HEK293 (cell line): ENCODE results near the gene ARHGAP1.

Experiments used
- CTCF ChIA-PET: fragments of 350-600 bp; formaldehyde crosslinking; extraction: SDS; loops from one replicate; lab custom pipeline; 2021; ENCODE audit warnings: antibody characterized with exemption; lab: Yijun Ruan, JAX
- POLR2A ChIA-PET: fragments of 300-600 bp; formaldehyde crosslinking; extraction: SDS; loops from one replicate; lab custom pipeline; 2020; ENCODE audit warnings: antibody characterized with exemption, inconsistent platforms; lab: Yijun Ruan, JAX
- H3K27ac ChIP-seq: fragments of 200-500 bp; sonication (Bioruptor generic); 2 replicates; pipeline ENCODE4 v1.5.1; 2014; ENCODE audit warnings: low read depth, low read length, control low read depth, inconsistent platforms; ENCODE audit errors: extremely low read depth
- H3K36me3 ChIP-seq, 2 experiments: fragments of 200-500 bp in 1 of 2; sonication (Bioruptor generic) in 1 of 2; 1 replicate in 1 of 2; 2 replicates in 1 of 2; pipeline ENCODE4 v1.5.1; 2014 to 2017; ENCODE audit warnings: inconsistent platforms in 2 of 2, low read length in 2 of 2; ENCODE audit not compliant: control insufficient read depth in 2 of 2, insufficient read depth in 1 of 2
- H3K4me1 ChIP-seq: fragments of 200-500 bp; sonication (Bioruptor generic); 2 replicates; pipeline ENCODE4 v1.5.1; 2014; ENCODE audit warnings: mild to moderate bottlenecking, low read length, inconsistent platforms; ENCODE audit not compliant: control insufficient read depth, insufficient read depth
- H3K4me3 ChIP-seq: 2 replicates; pipeline ENCODE4 v1.5.1; 2011; ENCODE audit warnings: low read depth, mild to moderate bottlenecking, control low read depth, low read length, moderate library complexity
- H3K9me3 ChIP-seq: fragments of 200-500 bp; sonication (Bioruptor generic); 2 replicates; pipeline ENCODE4 v1.5.1; 2014; ENCODE audit warnings: low read depth, low read length, inconsistent platforms; ENCODE audit not compliant: control insufficient read depth, insufficient read depth
- EGR2 ChIP-seq: fragments of 450-650 bp; formaldehyde crosslinking; IDR thresholded peaks from 2 replicates; pipeline ENCODE4 v1.5.1; 2016; ENCODE audit warnings: low read depth, missing biosample characterization, missing genetic modification characterization
- MEIS1 ChIP-seq: sonication (generic); formaldehyde crosslinking; IDR thresholded peaks from 2 replicates; pipeline ENCODE4 v1.8.1; 2022; ENCODE audit warnings: missing genetic modification reagents, mild to moderate bottlenecking, borderline replicate concordance
- OSR2 ChIP-seq: fragments of 450-650 bp; formaldehyde crosslinking; IDR thresholded peaks from 2 replicates; pipeline ENCODE4 v1.5.1; 2016; ENCODE audit warnings: missing biosample characterization, missing genetic modification characterization
- PRDM1 ChIP-seq: fragments of 450-650 bp; formaldehyde crosslinking; IDR thresholded peaks from 2 replicates; pipeline ENCODE4; 2016; ENCODE audit warnings: missing biosample characterization, missing genetic modification characterization
- TRIM28 ChIP-seq: IDR thresholded peaks from 2 replicates; pipeline ENCODE4 v1.6.1; 2011; ENCODE audit warnings: low read length, control low read depth, borderline replicate concordance
- YY1 ChIP-seq: fragments of 450-650 bp; formaldehyde crosslinking; IDR thresholded peaks from 2 replicates; pipeline ENCODE4 v1.5.1; 2018; ENCODE audit warnings: missing biosample characterization, missing genetic modification characterization
- ZBTB21 ChIP-seq: fragments of 450-650 bp; formaldehyde crosslinking; IDR thresholded peaks from 2 replicates; pipeline ENCODE4 v1.5.1; 2017; ENCODE audit warnings: missing biosample characterization, missing genetic modification characterization
- ZNF184 ChIP-seq: fragments of 450-650 bp; IDR thresholded peaks from 2 replicates; pipeline ENCODE4 v1.5.1; 2018; ENCODE audit warnings: missing biosample characterization, mild to moderate bottlenecking, missing genetic modification characterization
- ZNF202 ChIP-seq: fragments of 450-650 bp; formaldehyde crosslinking; IDR thresholded peaks from 2 replicates; pipeline ENCODE4 v1.5.1; 2016; ENCODE audit warnings: missing biosample characterization, missing genetic modification characterization, borderline replicate concordance
- ZNF302 ChIP-seq: fragments of 450-650 bp; formaldehyde crosslinking; IDR thresholded peaks from 2 replicates; pipeline ENCODE4 v1.5.1; 2016; ENCODE audit warnings: missing biosample characterization, missing genetic modification characterization, low read depth
- ZNF324 ChIP-seq: fragments of 450-650 bp; formaldehyde crosslinking; IDR thresholded peaks from 2 replicates; pipeline ENCODE4 v1.5.1; 2016; ENCODE audit warnings: missing biosample characterization, missing genetic modification characterization
- ZNF433 ChIP-seq: fragments of 450-650 bp; formaldehyde crosslinking; IDR thresholded peaks from 2 replicates; pipeline ENCODE4 v1.5.1; 2016; ENCODE audit warnings: missing biosample characterization, missing genetic modification characterization, low read depth
- ZNF514 ChIP-seq: fragments of 450-650 bp; formaldehyde crosslinking; IDR thresholded peaks from 2 replicates; pipeline ENCODE4 v1.5.1; 2016; ENCODE audit warnings: missing biosample characterization, missing genetic modification characterization
- ZNF521 ChIP-seq: fragments of 450-650 bp; formaldehyde crosslinking; IDR thresholded peaks from 2 replicates; pipeline ENCODE4 v1.5.1; 2017; ENCODE audit warnings: missing biosample characterization, mild to moderate bottlenecking, missing genetic modification characterization
- ZNF549 ChIP-seq: fragments of 450-650 bp; IDR thresholded peaks from 2 replicates; pipeline ENCODE4 v1.5.1; 2018; ENCODE audit warnings: missing biosample characterization, missing genetic modification characterization, mild to moderate bottlenecking, inconsistent platforms, moderate library complexity
- ZNF560 ChIP-seq: fragments of 450-650 bp; formaldehyde crosslinking; IDR thresholded peaks from 2 replicates; pipeline ENCODE4 v1.5.1; 2017; ENCODE audit warnings: missing biosample characterization, missing genetic modification characterization, borderline replicate concordance
- ZNF600 ChIP-seq: fragments of 450-650 bp; formaldehyde crosslinking; IDR thresholded peaks from 2 replicates; pipeline ENCODE4 v1.5.1; 2016; ENCODE audit warnings: missing biosample characterization, missing genetic modification characterization
- ZNF621 ChIP-seq: fragments of 450-650 bp; formaldehyde crosslinking; IDR thresholded peaks from 2 replicates; pipeline ENCODE4 v1.5.1; 2017; ENCODE audit warnings: missing biosample characterization, missing genetic modification characterization
- ZNF670 ChIP-seq: fragments of 450-650 bp; formaldehyde crosslinking; IDR thresholded peaks from 2 replicates; pipeline ENCODE4 v1.5.1; 2016; ENCODE audit warnings: missing biosample characterization, missing genetic modification characterization, low read depth
- TF ChIP-seq, protein P1 (sequence below): fragments of 450-650 bp; formaldehyde crosslinking; IDR thresholded peaks from 2 replicates; pipeline ENCODE4 v1.5.1; 2016; ENCODE audit warnings: missing biosample characterization, missing genetic modification characterization
- TF ChIP-seq, protein P2 (sequence below): fragments of 450-650 bp; formaldehyde crosslinking; IDR thresholded peaks from 2 replicates; pipeline ENCODE4 v1.5.1; 2016; ENCODE audit warnings: missing biosample characterization, missing genetic modification characterization, borderline replicate concordance

The ARHGAP1 gene

GRCh38 chr11:46679241-46680163, 20.9 kb downstream of the ARHGAP1 start (continued):
- TF ChIP-seq ZNF560 (no peak), PRDM1 (tag by site-specific recombination) (no peak), ZNF670 (no peak), ZNF549 (tag by site-specific recombination) (no peak)

GRCh38 chr11:46678741-46679130, 21.7 kb downstream of the ARHGAP1 start:
- Histone ChIP-seq H3K9me3 (no peaks in the 10 kb centered on the region), H3K4me1 (no peaks in the 10 kb centered on the region), H3K36me3 (peaks cover 0 to 48% of the 10 kb centered on the region in 2 experiments; a peak in 1 of 3 replicates), H3K27ac (no peak overlapping the region), H3K4me3 (no peak overlapping the region)
- ChIA-PET POLR2A (interaction anchor here (0.8 kb wide), 1 partner anchor 21 kb away, joined by 3 read pairs; the partner anchor contains the start of gene ARHGAP1), CTCF (interaction anchor here (0.5 to 0.6 kb wide), 2 partner anchors 14 to 263 kb away, joined by 3 to 4 read pairs; no protein-coding TSS in a partner anchor)
- no peak for TF ChIP-seq MEIS1 (CRISPR knock-in tag)
- TF ChIP-seq TRIM28, result no peak
- no peak for TF ChIP-seq EGR2 (tag by site-specific recombination)
- no peak for TF ChIP-seq ZNF324 (tag by site-specific recombination)
- TF ChIP-seq ZNF521 (tag by site-specific recombination), result no peak
- TF ChIP-seq ZNF302 (tag by site-specific recombination), result no peak
- TF ChIP-seq, protein P1, sequence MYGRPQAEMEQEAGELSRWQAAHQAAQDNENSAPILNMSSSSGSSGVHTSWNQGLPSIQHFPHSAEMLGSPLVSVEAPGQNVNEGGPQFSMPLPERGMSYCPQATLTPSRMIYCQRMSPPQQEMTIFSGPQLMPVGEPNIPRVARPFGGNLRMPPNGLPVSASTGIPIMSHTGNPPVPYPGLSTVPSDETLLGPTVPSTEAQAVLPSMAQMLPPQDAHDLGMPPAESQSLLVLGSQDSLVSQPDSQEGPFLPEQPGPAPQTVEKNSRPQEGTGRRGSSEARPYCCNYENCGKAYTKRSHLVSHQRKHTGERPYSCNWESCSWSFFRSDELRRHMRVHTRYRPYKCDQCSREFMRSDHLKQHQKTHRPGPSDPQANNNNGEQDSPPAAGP (tag by site-specific recombination), result no peak
- TF ChIP-seq OSR2 (tag by site-specific recombination), result no peak
- no peak for TF ChIP-seq ZNF621 (tag by site-specific recombination)

GRCh38 chr11:46677991-46678740, 22.3 kb downstream of the ARHGAP1 start:
- H3K9me3 ChIP-seq, result no peaks in the 10 kb centered on the region
- H3K36me3 ChIP-seq, result peaks cover 0 to 54% of the 10 kb centered on the region in 2 experiments; a peak in 1 of 3 replicates
- no peaks in the 10 kb centered on the region for H3K4me1 ChIP-seq
- TF ChIP-seq ZNF600 (tag by site-specific recombination), result peak; percentile 80; the same call in 1 of the 2 replicates
- TF ChIP-seq ZBTB21, result no peak
- TF ChIP-seq ZNF184 (tag by site-specific recombination), result no peak
- TF ChIP-seq, all 188 proteins: peak for 1
- Histone ChIP-seq H3K27ac (no peak overlapping the region), H3K4me3 (no peak overlapping the region)
- POLR2A ChIA-PET, result interaction anchor here (0.8 kb wide), 1 partner anchor 22 kb away, joined by 3 read pairs; the partner anchor contains the start of gene ARHGAP1
- CTCF ChIA-PET, result interaction anchor here (0.5 to 0.6 kb wide), 2 partner anchors 14 to 262 kb away, joined by 3 to 4 read pairs; no protein-coding TSS in a partner anchor

DNA sequence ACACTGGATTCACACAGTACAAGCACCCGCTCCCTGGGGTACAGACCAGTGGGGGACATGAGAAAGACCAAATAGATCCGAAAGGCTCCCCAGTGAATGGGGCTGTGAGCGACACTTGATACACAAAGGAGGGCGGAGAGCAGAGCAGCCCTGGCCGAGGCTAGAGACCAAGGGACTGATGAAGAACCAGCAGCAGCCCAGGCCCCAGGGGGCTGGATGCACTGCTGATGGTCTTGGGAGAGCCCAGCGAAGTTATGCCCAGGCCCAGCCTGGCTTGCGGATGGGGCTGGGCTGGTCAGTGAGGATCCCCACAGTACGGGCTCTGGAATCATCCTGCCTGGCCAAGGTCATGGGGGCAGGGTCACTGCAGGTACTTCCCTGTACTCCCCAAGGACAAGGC, 23.2 kb downstream of the ARHGAP1 start:
- no peaks in the 10 kb centered on the region for H3K9me3 ChIP-seq
- H3K27ac ChIP-seq, result no peak overlapping the region
- no peaks in the 10 kb centered on the region for H3K4me1 ChIP-seq
- ChIA-PET CTCF (no interaction called here), POLR2A (no interaction called here)
- H3K36me3 ChIP-seq, result peaks cover 0 to 63% of the 10 kb centered on the region in 2 experiments; a peak in 1 of 3 replicates
- no peak overlapping the region for H3K4me3 ChIP-seq
- TF ChIP-seq OSR2 (tag by site-specific recombination), result no peak
- TF ChIP-seq ZNF433 (tag by site-specific recombination), result no peak
- no peak for TF ChIP-seq YY1 (tag by site-specific recombination)
- TF ChIP-seq ZNF202 (tag by site-specific recombination), result no peak
- TF ChIP-seq, protein P2, sequence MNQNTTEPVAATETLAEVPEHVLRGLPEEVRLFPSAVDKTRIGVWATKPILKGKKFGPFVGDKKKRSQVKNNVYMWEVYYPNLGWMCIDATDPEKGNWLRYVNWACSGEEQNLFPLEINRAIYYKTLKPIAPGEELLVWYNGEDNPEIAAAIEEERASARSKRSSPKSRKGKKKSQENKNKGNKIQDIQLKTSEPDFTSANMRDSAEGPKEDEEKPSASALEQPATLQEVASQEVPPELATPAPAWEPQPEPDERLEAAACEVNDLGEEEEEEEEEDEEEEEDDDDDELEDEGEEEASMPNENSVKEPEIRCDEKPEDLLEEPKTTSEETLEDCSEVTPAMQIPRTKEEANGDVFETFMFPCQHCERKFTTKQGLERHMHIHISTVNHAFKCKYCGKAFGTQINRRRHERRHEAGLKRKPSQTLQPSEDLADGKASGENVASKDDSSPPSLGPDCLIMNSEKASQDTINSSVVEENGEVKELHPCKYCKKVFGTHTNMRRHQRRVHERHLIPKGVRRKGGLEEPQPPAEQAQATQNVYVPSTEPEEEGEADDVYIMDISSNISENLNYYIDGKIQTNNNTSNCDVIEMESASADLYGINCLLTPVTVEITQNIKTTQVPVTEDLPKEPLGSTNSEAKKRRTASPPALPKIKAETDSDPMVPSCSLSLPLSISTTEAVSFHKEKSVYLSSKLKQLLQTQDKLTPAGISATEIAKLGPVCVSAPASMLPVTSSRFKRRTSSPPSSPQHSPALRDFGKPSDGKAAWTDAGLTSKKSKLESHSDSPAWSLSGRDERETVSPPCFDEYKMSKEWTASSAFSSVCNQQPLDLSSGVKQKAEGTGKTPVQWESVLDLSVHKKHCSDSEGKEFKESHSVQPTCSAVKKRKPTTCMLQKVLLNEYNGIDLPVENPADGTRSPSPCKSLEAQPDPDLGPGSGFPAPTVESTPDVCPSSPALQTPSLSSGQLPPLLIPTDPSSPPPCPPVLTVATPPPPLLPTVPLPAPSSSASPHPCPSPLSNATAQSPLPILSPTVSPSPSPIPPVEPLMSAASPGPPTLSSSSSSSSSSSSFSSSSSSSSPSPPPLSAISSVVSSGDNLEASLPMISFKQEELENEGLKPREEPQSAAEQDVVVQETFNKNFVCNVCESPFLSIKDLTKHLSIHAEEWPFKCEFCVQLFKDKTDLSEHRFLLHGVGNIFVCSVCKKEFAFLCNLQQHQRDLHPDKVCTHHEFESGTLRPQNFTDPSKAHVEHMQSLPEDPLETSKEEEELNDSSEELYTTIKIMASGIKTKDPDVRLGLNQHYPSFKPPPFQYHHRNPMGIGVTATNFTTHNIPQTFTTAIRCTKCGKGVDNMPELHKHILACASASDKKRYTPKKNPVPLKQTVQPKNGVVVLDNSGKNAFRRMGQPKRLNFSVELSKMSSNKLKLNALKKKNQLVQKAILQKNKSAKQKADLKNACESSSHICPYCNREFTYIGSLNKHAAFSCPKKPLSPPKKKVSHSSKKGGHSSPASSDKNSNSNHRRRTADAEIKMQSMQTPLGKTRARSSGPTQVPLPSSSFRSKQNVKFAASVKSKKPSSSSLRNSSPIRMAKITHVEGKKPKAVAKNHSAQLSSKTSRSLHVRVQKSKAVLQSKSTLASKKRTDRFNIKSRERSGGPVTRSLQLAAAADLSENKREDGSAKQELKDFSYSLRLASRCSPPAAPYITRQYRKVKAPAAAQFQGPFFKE (tag by site-specific recombination), result no peak
- no peak for TF ChIP-seq ZNF514 (tag by site-specific recombination)
